NCI-H2029 (cell line): Measurements from ENCODE around the gene CCNB2.

Experiments
- DNase-seq: peaks from one replicate; lab custom pipeline; 2025; lab: John Stamatoyannopoulos, UW

Gene CCNB2

GRCh38 chr15:59166601-59167265 lies 61.8 kb downstream of the CCNB2 start:
- no peak for DNase-seq

GRCh38 chr15:59168536-59168935 lies 63.6 kb downstream of the CCNB2 start:
- no peak for DNase-seq

GRCh38 chr15:59169251-59169708 lies 64.3 kb downstream of the CCNB2 start:
- no peak for DNase-seq

- peak; percentile 68 for DNase-seq
These were observed 65.5 kb downstream of the CCNB2 start for GRCh38 chr15:59170295-59171066.

- no peak for DNase-seq
These were observed 66.1 kb downstream of the CCNB2 start for GRCh38 chr15:59171067-59171397.

GRCh38 chr15:59172289-59172901 lies 67.4 kb downstream of the CCNB2 start:
- no peak for DNase-seq

- no peak for DNase-seq
These were observed 68.2 kb downstream of the CCNB2 start for GRCh38 chr15:59173194-59173593.

- no peak for DNase-seq
These were observed 69.3 kb downstream of the CCNB2 start for GRCh38 chr15:59174151-59174834.
